Heart right ventricle (tissue), 16 donors: ENCODE data around the gene JPH2. TPM values are rescaled to one million over a fixed set of nuclear protein-coding genes. Genes with fewer than 3 reads are reported as not detected.

Source experiments
- ATAC-seq, 8 donors: fragments of 200-7000 bp; cut with Tn5 transposase; one replicate each; pipeline ENCODE4 v1.9.1; 2020; ENCODE audit warnings: mild to moderate bottlenecking in 8 of 8, moderate library complexity in 8 of 8, moderate number of reproducible peaks in 1 of 8
- DNase-seq, 2 donors: peaks; one replicate each; pipeline ENCODE4 v3.0.0-alpha.2; 2020
- H3K27ac ChIP-seq, 10 donors: fragments of 200-600 bp; sonication (generic) in 2 of 10; one replicate each; pipeline versions ENCODE4 v1.5.0 to v1.8.0; 2020 to 2022; ENCODE audit warnings: mild to moderate bottlenecking in 3 of 10
- H3K27me3 ChIP-seq, 7 donors: fragments of 200-600 bp; one replicate each; pipeline ENCODE4 v1.8.0; 2021 to 2022; ENCODE audit warnings: mild to moderate bottlenecking in 2 of 7
- H3K36me3 ChIP-seq, 9 donors: fragments of 200-600 bp; sonication (generic) in 1 of 9; one replicate each; pipeline versions ENCODE4 v1.5.0 to v1.8.0; 2020 to 2022; ENCODE audit warnings: mild to moderate bottlenecking in 2 of 9
- H3K4me1 ChIP-seq, 9 donors: fragments of 200-600 bp; sonication (generic) in 1 of 9; one replicate each; pipeline versions ENCODE4 v1.5.0 to v1.8.0; 2020 to 2022; ENCODE audit warnings: mild to moderate bottlenecking in 4 of 9
- H3K4me3 ChIP-seq, 10 donors: fragments of 200-600 bp; sonication (generic) in 2 of 10; one replicate each; pipeline versions ENCODE4 v1.5.0 to v1.8.0; 2020 to 2022; ENCODE audit warnings: mild to moderate bottlenecking in 7 of 10, moderate library complexity in 2 of 10
- H3K9me3 ChIP-seq, 11 donors: fragments of 200-600 bp in 10 of 11; sonication (generic) in 2 of 11; one replicate each; pipeline versions ENCODE4 v1.5.0 to v1.8.0; 2013 to 2022; ENCODE audit warnings: mild to moderate bottlenecking in 2 of 11, control low read depth in 1 of 11, moderate library complexity in 1 of 11
- CTCF ChIP-seq, 9 donors: fragments of 200-600 bp; sonication (generic) in 2 of 9; IDR thresholded peaks; one replicate each; pipeline versions ENCODE4 v1.5.0 to v1.8.0; 2021 to 2022; ENCODE audit warnings: antibody characterized with exemption in 9 of 9, mild to moderate bottlenecking in 5 of 9, moderate library complexity in 1 of 9
- WGBS, 2 donors: extraction: QIAGEN DNeasy Blood & Tissue Kit; methylation state at CpG; one replicate each; pipeline ENCODE4 v1.1.7; 2013; ENCODE audit warnings: inconsistent platforms in 1 of 2; 5-methylcytosine and 5-hydroxymethylcytosine counted together
- intact Hi-C, 10 donors: fragments of 100-400 bp; cut with DNase I; formaldehyde crosslinking; loops; one replicate each; pipeline versions ENCODE4 v1.11.1 to v1.14.2; 2022
- polyA plus RNA-seq, 2 donors: library from polyadenylated mRNA; stranded (reverse); fragments of 200-250 nt; gene quantifications; one replicate each; pipeline ENCODE4 v1.2.3, GENCODE V29; 2013
- total RNA-seq, 10 donors: library from RNA; stranded (reverse); fragmentation: NEBNext Ultra II Directional in 3 of 10; extraction: Animal tissue kit (Norgen Biotek cat#: 25700) in 3 of 10; gene quantifications; one replicate each; pipeline versions ENCODE4 v1.2.1 to v1.2.4, GENCODE V29; 2021 to 2023
- donor health status: Arrhythmogenic right ventricular cardiomyopathy.
- donor health status: ischemic (EF 13 %, LVEDD 7.1; RV severe dilation, severe dysfunction).
- donor health status: healthy with polysubstance abuse.
- donor health status: DM: no; HTN: yes; CAD: no.
- donor health status: DM: no; HTN: no; CAD: no.
- donor health status: ischemic (EF 25% LVEDD 6.9; RV normal size, moderate dysfunction).
- donor health status: ischemic (EF 25% LVEDD 5.7; RV mildly dilated, moderate dysfunction).
- donor health status: healthy.
- donor health status: DM: yes; HTN: yes; CAD: no.
- donor health status: Ischemic cardiomyopathy.
- donor health status: ischemic (EF 35%, LVEDD 5.7; RV mildly dilated, moderate dysfunction).
- donor health status: nonischemic (EF 11% LVEDD 7.7; RV severe dilation, severe dysfunction).
- donor health status: DM: yes; HTN: yes; CAD: no.
- donor health status: PGD.
- donor health status: ischemic (EF 29% LVEDD 5.4; RV normal size, mild dysfunction).
- donor health status: nonischemic (EF 23%, LVEDD 6.1; RV moderate dilation, normal function).

JPH2 gene
- total and polyA plus RNA-seq, 12 donors = 61.9 to 215 (median 146) TPM

GRCh38 chr20:44071526-44072111 lies 115.4 kb downstream of the JPH2 start:
- DNase-seq (no peak), ATAC-seq (no peak)
- Histone ChIP-seq H3K27me3 (peaks cover 0 to 6% (median 0%) of the 10 kb centered on the region in 7 donors), H3K4me3 (no peak overlapping the region), H3K9me3 (no peaks in the 10 kb centered on the region), H3K36me3 (no peaks in the 10 kb centered on the region), H3K4me1 (peaks cover 0 to 62% (median 5%) of the 10 kb centered on the region in 9 donors), H3K27ac (no peak overlapping the region)
- TF ChIP-seq CTCF (IDR thresholded peaks at IDR 0.05) = no peak
- 80 to 86% methylated on average over 11 of the region's 11 CpGs for WGBS, 2 donors
- intact Hi-C loops = loop anchor here in 2 of 10 donors (5.0 to 10.0 kb wide), 3 partner anchors 227 to 617 kb away; partner anchors contain the start of gene SRSF6 (in 1 of the 2)

GRCh38 chr20:44071057-44071456 lies 115.9 kb downstream of the JPH2 start:
- no peak for ATAC-seq

GRCh38 chr20:44070139-44070900 lies 116.7 kb downstream of the JPH2 start:
- DNase-seq = no peak
- H3K27me3 ChIP-seq = peaks cover 0 to 6% (median 0%) of the 10 kb centered on the region in 7 donors
- 74 to 88% methylated on average over 17 of the region's 17 CpGs for WGBS, 2 donors
- no peak for TF ChIP-seq CTCF (IDR thresholded peaks at IDR 0.05)
- no peak for ATAC-seq
- peaks cover 0 to 56% (median 5%) of the 10 kb centered on the region in 9 donors for H3K4me1 ChIP-seq
- H3K4me3 ChIP-seq = peak overlapping the region in 1 of 10 donors; percentile 27
- H3K27ac ChIP-seq = peak overlapping the region in 1 of 10 donors; percentile 86
- no peaks in the 10 kb centered on the region for H3K36me3 ChIP-seq
- intact Hi-C loops = loop anchor here in 2 of 10 donors (5.0 to 10.0 kb wide), 3 partner anchors 226 to 616 kb away; partner anchors contain the start of gene SRSF6 (in 1 of the 2)
- no peaks in the 10 kb centered on the region for H3K9me3 ChIP-seq

More at GRCh38 chr20:44071057-44071456, 115.9 kb downstream of the JPH2 start:
- no peak overlapping the region for H3K4me3 ChIP-seq
- no peaks in the 10 kb centered on the region for H3K36me3 ChIP-seq
- H3K27ac ChIP-seq = no peak overlapping the region
- intact Hi-C loops = loop anchor here in 2 of 10 donors (5.0 to 10.0 kb wide), 3 partner anchors 226 to 616 kb away; partner anchors contain the start of gene SRSF6 (in 1 of the 2)
- TF ChIP-seq CTCF (IDR thresholded peaks at IDR 0.05) = no peak
- no peak for DNase-seq
- H3K9me3 ChIP-seq = no peaks in the 10 kb centered on the region
- 83 to 91% methylated on average over 10 of the region's 10 CpGs for WGBS, 2 donors
- H3K27me3 ChIP-seq = peaks cover 0 to 6% (median 0%) of the 10 kb centered on the region in 7 donors
- peaks cover 0 to 62% (median 5%) of the 10 kb centered on the region in 9 donors for H3K4me1 ChIP-seq
